NCI-H2171 (cell line): ENCODE results near the gene SMC5.
"Not testable (repeated sequence)": the region's sequence is repeated elsewhere in the genome, so short reads cannot be mapped to it uniquely, and the experiment has no call there.

Experiments used
- DNase-seq: peaks from one replicate; lab custom pipeline; 2025; lab: John Stamatoyannopoulos, UW

SMC5 gene

GRCh38 chr9:70367305-70367930 is 108.6 kb downstream of the SMC5 start:
- DNase-seq = no peak

GRCh38 chr9:70374962-70375618 is 116.3 kb downstream of the SMC5 start:
- no peak for DNase-seq

GRCh38 chr9:70382046-70382708 is 123.4 kb downstream of the SMC5 start:
- DNase-seq = no peak

GRCh38 chr9:70382709-70383605 is 124.2 kb downstream of the SMC5 start:
- no peak for DNase-seq

GRCh38 chr9:70385426-70385825 is 126.6 kb downstream of the SMC5 start:
- no peak for DNase-seq

- no peak for DNase-seq
Measured at GRCh38 chr9:70387663-70388062, 128.9 kb downstream of the SMC5 start.

- no peak for DNase-seq
Measured at GRCh38 chr9:70389188-70389587, 130.4 kb downstream of the SMC5 start.

GRCh38 chr9:70389621-70390266 is 131.0 kb downstream of the SMC5 start:
- DNase-seq = no peak

- no peak for DNase-seq
Measured at GRCh38 chr9:70390933-70391341, 132.2 kb downstream of the SMC5 start.

- no peak for DNase-seq
Measured at GRCh38 chr9:70392189-70392588, 133.4 kb downstream of the SMC5 start.

- no peak for DNase-seq
Measured at GRCh38 chr9:70392850-70393249, 134.1 kb downstream of the SMC5 start.

GRCh38 chr9:70395652-70396051 is 136.9 kb downstream of the SMC5 start:
- no peak for DNase-seq

GRCh38 chr9:70398145-70398556 is 139.4 kb downstream of the SMC5 start:
- DNase-seq = no peak

- no peak for DNase-seq
Measured at GRCh38 chr9:70399141-70399540, 140.4 kb downstream of the SMC5 start.

GRCh38 chr9:70400107-70400892 is 141.5 kb downstream of the SMC5 start:
- DNase-seq = no peak

- not testable (repeated sequence) for DNase-seq
Measured at GRCh38 chr9:70401241-70401640, 142.5 kb downstream of the SMC5 start.

- no peak for DNase-seq
Measured at GRCh38 chr9:70402213-70402612, 143.4 kb downstream of the SMC5 start.

- no peak for DNase-seq
Measured at GRCh38 chr9:70403166-70403565, 144.4 kb downstream of the SMC5 start.

- DNase-seq = no peak
Measured at GRCh38 chr9:70403618-70404025, 144.8 kb downstream of the SMC5 start.

- DNase-seq = no peak
Measured at GRCh38 chr9:70404261-70404660, 145.5 kb downstream of the SMC5 start.
